Measurements from ENCODE around the gene C20orf96. TPM values are rescaled to one million over a fixed set of nuclear protein-coding genes. Genes with fewer than 3 reads are reported as not detected.
A peak's percentile ranks its signal among the peaks of the same experiment; 100 is the strongest.
"Not testable (repeated sequence)": the region's sequence is repeated elsewhere in the genome, so short reads cannot be mapped to it uniquely, and the experiment has no call there.

The C20orf96 gene, protein sequence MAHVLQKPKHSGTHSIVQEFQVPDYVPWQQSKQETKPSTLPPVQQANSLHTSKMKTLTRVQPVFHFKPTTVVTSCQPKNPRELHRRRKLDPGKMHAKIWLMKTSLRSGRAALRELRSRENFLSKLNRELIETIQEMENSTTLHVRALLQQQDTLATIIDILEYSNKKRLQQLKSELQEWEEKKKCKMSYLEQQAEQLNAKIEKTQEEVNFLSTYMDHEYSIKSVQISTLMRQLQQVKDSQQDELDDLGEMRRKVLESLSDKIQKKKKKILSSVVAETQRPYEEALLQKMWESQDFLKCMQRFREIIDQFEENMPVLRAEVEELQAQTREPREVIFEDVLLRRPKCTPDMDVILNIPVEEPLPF
- 10 to 100 TPM; 10.1 to 10.3 TPM for total RNA-seq

DNA sequence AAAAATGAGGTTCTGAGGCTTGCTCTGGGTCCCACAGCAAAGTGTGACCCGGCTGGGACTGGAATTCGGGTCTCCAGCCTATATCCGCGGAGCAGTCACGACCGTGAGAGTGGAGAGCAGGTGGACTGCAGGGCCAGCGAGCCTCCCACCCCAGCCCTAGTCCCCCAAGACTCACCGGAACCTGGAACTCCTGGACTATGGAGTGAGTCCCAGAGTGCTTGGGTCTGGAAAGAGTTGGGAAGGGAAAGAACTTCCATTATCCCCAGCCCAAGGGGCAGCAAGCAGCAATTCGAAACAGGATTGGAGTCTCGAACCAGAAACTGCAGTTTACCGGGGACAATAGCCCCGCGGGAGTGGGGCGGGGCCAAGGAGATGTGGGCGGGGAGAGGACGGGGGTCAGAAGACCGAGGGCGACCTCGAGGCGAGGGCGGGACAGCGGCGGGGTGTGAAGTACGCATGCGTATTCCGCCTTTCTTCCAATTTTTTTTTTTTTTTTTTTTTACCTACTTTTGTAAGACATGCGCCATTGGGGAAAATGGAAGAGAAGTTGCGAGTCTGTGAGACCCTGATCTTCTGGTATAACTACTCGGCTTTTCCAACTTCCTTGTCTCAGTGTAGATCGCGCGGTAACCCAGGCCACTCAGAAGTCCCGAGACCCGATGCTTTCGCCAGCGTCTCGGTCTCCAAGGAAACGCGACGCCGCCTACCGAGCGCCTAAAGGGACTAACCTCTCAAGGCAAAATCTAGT is at the start of gene C20orf96:
Gene C20orf96 (minus strand): TSS at position 667 of the 748 bp plus-strand sequence. CDS start 140 bp downstream, at position 527.
- Mint-ChIP-seq H3K9me3 (peaks cover 0 to 4% of the 10 kb centered on the region in 2 donors), H3K36me3 (peaks cover 0 to 5% of the 10 kb centered on the region in 2 donors), H3K27ac (peak within 1 kb of the TSS in 1 of 2 donors; percentile 90)
- ATAC-seq (peak; percentile 95 to 96), DNase-seq (ENCODE audit: low spot score in 2 of 2) (peak; percentile 84 to 88)

GRCh38 chr20:336040-336439 is 45.5 kb upstream of the C20orf96 start:
- not testable (repeated sequence) for DNase-seq (ENCODE audit: low spot score in 2 of 2); H3K9me3 Mint-ChIP-seq; H3K27ac Mint-ChIP-seq; ATAC-seq; H3K36me3 Mint-ChIP-seq

- no peaks in the 10 kb centered on the region for H3K36me3 Mint-ChIP-seq
Observed at GRCh38 chr20:334578-334977, 44.0 kb upstream of the C20orf96 start.

GRCh38 chr20:330233-331149 is 39.9 kb upstream of the C20orf96 start:
- Mint-ChIP-seq H3K9me3 (no peaks in the 10 kb centered on the region), H3K27ac (no peak overlapping the region), H3K36me3 (peaks cover 0 to 6% of the 10 kb centered on the region in 2 donors)
- peak; percentile 36 to 57 for ATAC-seq
- DNase-seq (ENCODE audit: low spot score in 2 of 2) = peak in 1 of 2 donors; percentile 64

More at GRCh38 chr20:334578-334977, 44.0 kb upstream of the C20orf96 start:
- Mint-ChIP-seq H3K9me3 (no peaks in the 10 kb centered on the region), H3K27ac (no peak overlapping the region)
- ATAC-seq (no peak), DNase-seq (ENCODE audit: low spot score in 2 of 2) (no peak)

DNA sequence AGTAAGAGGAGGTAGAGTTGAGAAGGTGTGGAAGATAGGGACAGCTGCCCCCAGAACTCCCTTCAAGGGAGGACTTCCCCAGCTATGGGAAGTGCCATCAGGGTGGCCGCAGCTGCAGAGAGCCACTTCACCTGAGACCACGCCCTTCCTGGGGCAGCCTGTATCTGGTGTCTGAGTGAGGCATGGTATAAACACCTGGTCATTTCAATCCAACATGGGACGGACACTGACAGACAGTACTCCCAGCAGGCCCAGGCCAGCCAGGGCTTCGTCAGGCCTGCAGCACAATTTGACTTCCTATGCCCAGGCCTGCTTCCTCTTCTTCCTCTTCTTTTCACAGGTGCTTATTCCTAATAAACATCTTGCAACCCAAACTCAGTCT is 39.3 kb upstream of the C20orf96 start:
- peaks cover 0 to 6% of the 10 kb centered on the region in 2 donors for H3K36me3 Mint-ChIP-seq
- no peak overlapping the region for H3K27ac Mint-ChIP-seq
- ATAC-seq (no peak), DNase-seq (ENCODE audit: low spot score in 2 of 2) (no peak)
- no peaks in the 10 kb centered on the region for H3K9me3 Mint-ChIP-seq

DNA sequence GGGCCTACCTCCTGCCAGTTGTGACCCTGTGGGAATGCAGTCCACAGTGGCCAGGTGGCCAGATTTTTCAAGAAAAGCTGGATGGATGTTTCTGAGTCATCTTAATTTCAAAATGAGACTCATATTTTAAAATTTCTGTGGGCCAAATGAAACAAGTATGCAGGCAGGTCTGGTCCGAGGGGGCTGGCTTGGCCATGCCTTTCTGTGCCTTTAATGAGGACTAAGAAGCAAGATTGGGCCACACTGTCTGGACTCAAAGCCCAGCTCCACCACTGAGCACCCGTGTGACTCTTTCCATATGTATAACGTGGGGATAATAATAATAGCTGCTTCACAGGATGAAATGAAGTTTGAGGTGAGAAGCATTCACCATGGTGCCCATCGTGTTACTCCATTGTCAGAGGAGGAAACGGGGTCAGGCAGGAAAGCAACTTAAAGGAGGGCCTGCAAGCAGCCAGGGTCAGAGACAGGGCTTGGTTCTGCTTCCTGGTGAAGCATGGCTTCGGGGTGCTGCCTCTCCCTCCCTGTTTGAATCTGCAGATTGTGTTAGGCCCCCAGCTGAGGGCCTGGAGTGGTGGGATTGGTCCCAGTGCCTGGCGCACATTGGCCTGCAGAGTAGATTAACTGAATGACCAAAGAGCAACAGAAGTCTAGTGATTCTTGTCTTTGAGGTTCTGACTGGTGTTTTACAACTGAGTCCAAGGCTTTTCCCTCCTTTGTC is 38.6 kb upstream of the C20orf96 start:
- ATAC-seq = no peak
- Mint-ChIP-seq H3K36me3 (peaks cover 0 to 6% of the 10 kb centered on the region in 2 donors), H3K27ac (peak overlapping the region in 1 of 2 donors; percentile 44), H3K9me3 (no peaks in the 10 kb centered on the region)
- DNase-seq (ENCODE audit: low spot score in 2 of 2) = no peak

DNA sequence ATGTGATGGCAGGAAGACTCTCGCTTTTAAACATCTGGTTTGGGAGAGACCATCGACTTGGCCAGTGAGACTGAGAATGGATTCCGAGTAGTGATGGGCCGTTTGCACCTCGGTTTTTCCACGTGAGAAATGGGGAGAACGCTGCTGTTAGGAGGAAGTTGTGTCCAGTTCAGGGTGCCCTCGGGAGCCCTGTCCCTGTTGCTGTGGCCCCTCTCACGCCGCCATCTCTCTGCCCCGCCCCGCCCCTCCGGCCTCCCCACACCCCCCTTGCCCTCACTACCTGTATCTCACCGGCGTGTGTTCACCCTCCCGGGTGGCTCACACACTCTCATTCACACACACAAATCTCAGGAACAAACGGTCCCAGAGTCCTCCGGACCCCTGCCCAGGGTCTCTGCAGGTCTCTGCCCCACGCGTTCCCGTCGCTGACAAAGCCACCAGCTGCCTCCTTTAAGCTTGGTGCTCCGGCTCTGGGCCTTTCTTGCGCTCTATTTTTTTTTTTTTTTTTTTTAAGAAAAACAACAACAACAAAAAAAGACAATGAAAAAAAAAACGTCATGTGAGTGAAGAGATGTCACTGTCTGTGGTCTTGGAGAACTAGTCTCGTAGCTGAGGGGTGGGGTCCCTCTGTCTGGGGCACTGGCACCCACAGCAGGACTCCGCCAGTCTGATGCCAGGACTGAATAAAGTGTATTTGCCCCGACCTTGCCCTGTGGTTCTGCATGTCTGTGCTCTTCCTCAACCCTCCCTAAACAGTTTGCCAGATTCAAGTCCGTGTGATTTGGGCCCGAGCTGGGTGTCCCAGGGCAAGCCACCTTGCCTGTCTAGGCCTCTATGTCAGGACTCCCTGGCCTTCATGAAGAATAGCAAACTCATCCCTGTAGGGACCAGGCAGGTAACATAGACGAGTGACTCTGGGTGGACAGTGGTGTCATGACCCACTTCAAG is 37.8 kb upstream of the C20orf96 start:
- H3K27ac Mint-ChIP-seq = peak overlapping the region in 1 of 2 donors; percentile 36
- ATAC-seq = no peak
- DNase-seq (ENCODE audit: low spot score in 2 of 2) = no peak
- H3K36me3 Mint-ChIP-seq = peaks cover 0 to 6% of the 10 kb centered on the region in 2 donors
- no peaks in the 10 kb centered on the region for H3K9me3 Mint-ChIP-seq

- peak; percentile 80 to 92 for DNase-seq (ENCODE audit: low spot score in 2 of 2)
- peak; percentile 11 to 47 for ATAC-seq
- H3K36me3 Mint-ChIP-seq = peaks cover 0 to 6% of the 10 kb centered on the region in 2 donors
- no peak overlapping the region for H3K27ac Mint-ChIP-seq
- H3K9me3 Mint-ChIP-seq = no peaks in the 10 kb centered on the region
Observed at GRCh38 chr20:327186-328026, 36.9 kb upstream of the C20orf96 start.

- Mint-ChIP-seq H3K9me3 (no peaks in the 10 kb centered on the region), H3K36me3 (peaks cover 0 to 6% of the 10 kb centered on the region in 2 donors), H3K27ac (no peak overlapping the region)
- DNase-seq (ENCODE audit: low spot score in 2 of 2) = peak in 1 of 2 donors; percentile 47
- no peak for ATAC-seq
Observed at GRCh38 chr20:326645-327185, 36.2 kb upstream of the C20orf96 start.

DNA sequence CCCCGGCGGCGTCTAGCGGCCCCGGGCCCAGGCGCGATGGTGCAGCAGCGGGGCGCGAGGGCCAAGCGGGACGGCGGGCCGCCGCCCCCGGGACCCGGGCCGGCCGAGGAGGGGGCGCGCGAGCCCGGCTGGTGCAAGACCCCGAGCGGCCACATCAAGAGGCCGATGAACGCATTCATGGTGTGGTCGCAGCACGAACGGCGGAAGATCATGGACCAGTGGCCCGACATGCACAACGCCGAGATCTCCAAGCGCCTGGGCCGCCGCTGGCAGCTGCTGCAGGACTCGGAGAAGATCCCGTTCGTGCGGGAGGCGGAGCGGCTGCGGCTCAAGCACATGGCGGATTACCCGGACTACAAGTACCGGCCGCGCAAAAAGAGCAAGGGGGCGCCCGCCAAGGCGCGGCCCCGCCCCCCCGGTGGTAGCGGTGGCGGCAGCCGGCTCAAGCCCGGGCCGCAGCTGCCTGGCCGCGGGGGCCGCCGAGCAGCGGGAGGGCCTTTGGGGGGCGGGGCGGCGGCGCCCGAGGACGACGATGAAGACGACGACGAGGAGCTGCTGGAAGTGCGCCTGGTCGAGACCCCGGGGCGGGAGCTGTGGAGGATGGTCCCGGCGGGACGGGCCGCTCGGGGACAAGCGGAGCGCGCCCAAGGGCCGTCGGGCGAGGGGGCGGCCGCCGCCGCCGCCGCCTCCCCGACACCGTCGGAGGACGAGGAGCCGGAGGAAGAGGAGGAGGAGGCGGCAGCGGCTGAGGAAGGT is 35.5 kb upstream of the C20orf96 start:
- peak overlapping the region in 1 of 2 donors; percentile 89 for H3K27ac Mint-ChIP-seq
- no peaks in the 10 kb centered on the region for H3K9me3 Mint-ChIP-seq
- ATAC-seq = peak in 1 of 2 donors; percentile 1
- peaks cover 0 to 6% of the 10 kb centered on the region in 2 donors for H3K36me3 Mint-ChIP-seq
- peak; percentile 62 to 80 for DNase-seq (ENCODE audit: low spot score in 2 of 2)

- ATAC-seq (peak; percentile 78 to 84), DNase-seq (ENCODE audit: low spot score in 2 of 2) (peak; percentile 97 to 99)
- H3K9me3 Mint-ChIP-seq = no peaks in the 10 kb centered on the region
- peak within 1 kb of the TSS; percentile 75 to 89 for H3K27ac Mint-ChIP-seq
- H3K36me3 Mint-ChIP-seq = peaks cover 0 to 6% of the 10 kb centered on the region in 2 donors
Observed at GRCh38 chr20:325045-325888, 34.7 kb upstream of the C20orf96 start, which contains the start of gene SOX12. TSS of gene SOX12 (plus strand) at chr20:325552. CDS start at chr20:325925, 373 bp downstream.
